ENCODE data around the gene PRKACA. TPM values are rescaled to one million over a fixed set of nuclear protein-coding genes. Genes with fewer than 3 reads are reported as not detected.

The PRKACA gene
- total and polyA plus RNA-seq, 8 donors, result 25.3 to 42.9 (median 30.3) TPM

GRCh38 chr19:14106840-14107239 lies 10.7 kb downstream of the PRKACA start:
- Histone ChIP-seq H3K27ac (no peak overlapping the region), H3K27me3 (no peaks in the 10 kb centered on the region), H3K4me3 (no peak overlapping the region), H3K4me1 (no peaks in the 10 kb centered on the region), H3K9me3 (no peaks in the 10 kb centered on the region), H3K36me3 (no peaks in the 10 kb centered on the region)
- DNase-seq, result no peak
- no peak for ATAC-seq
- TF ChIP-seq, protein P1, sequence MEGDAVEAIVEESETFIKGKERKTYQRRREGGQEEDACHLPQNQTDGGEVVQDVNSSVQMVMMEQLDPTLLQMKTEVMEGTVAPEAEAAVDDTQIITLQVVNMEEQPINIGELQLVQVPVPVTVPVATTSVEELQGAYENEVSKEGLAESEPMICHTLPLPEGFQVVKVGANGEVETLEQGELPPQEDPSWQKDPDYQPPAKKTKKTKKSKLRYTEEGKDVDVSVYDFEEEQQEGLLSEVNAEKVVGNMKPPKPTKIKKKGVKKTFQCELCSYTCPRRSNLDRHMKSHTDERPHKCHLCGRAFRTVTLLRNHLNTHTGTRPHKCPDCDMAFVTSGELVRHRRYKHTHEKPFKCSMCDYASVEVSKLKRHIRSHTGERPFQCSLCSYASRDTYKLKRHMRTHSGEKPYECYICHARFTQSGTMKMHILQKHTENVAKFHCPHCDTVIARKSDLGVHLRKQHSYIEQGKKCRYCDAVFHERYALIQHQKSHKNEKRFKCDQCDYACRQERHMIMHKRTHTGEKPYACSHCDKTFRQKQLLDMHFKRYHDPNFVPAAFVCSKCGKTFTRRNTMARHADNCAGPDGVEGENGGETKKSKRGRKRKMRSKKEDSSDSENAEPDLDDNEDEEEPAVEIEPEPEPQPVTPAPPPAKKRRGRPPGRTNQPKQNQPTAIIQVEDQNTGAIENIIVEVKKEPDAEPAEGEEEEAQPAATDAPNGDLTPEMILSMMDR (IDR thresholded peaks at IDR 0.05), result no peak
- FAIRE-seq, result no peak
- intact Hi-C loops (cut with DNase I), result no loop called here
- WGBS, 2 donors, result 90 to 92% methylated on average over 16 of the region's 16 CpGs

GRCh38 chr19:14105680-14106079 lies 11.9 kb downstream of the PRKACA start:
- no peak for FAIRE-seq
- Histone ChIP-seq H3K4me3 (no peak overlapping the region), H3K27me3 (no peaks in the 10 kb centered on the region), H3K4me1 (no peaks in the 10 kb centered on the region), H3K27ac (no peak overlapping the region), H3K36me3 (peaks cover 0 to 2% (median under 1%) of the 10 kb centered on the region in 3 donors), H3K9me3 (no peaks in the 10 kb centered on the region)
- DNase-seq, result no peak
- TF ChIP-seq, protein P1 (IDR thresholded peaks at IDR 0.05), result no peak
- ATAC-seq, result no peak
- 89 to 95% methylated on average over 8 of the region's 8 CpGs for WGBS, 2 donors
- intact Hi-C loops (cut with DNase I), result no loop called here

DNA sequence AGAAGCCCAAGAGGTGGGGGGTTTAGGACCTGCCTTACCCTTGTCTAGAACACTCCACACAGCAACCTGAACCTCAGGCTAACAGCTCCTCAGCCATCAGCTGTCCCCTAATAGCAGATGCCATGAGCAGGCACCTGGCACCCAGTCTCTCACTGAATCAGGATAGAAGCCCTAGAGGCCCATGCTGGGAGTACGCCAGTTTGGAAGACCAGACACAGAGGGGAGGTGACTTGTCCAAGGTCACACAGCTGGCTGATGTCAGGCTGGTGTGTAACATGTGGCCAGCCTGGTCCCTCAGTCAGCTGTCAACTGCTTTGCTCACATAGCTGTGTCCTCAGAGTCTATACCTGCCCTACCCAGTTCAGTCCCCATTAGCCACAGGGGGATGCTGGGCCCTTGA lies 14.3 kb downstream of the PRKACA start:
- no peak for FAIRE-seq
- 79 to 95% methylated on average over 1 of the region's 1 CpG for WGBS, 2 donors

DNA sequence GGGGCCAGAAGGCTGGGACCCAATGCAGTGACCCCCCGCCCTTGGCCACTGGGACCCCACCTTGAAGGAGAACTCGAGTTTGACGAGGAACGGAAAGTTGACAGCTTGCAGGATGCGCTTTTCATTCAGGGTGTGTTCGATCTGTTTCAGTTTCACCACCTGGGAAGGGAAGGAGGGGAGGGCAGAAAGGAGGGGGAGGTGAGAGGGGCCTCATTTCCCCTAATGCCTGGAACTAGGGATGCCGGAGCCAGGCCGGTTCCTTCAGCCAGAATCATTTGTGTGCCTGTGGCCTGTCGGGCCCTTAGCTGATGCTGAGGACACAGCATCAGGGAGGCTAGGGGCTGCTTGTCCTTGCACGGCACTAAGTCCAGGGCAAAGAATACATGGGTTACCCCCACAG lies 14.8 kb downstream of the PRKACA start:
- WGBS, 2 donors, result 92 to 95% methylated on average over 10 of the region's 10 CpGs
- ATAC-seq (no peak), DNase-seq (no peak), FAIRE-seq (no peak)
- Histone ChIP-seq H3K27ac (no peak overlapping the region), H3K36me3 (peaks cover 0 to 7% (median 4%) of the 10 kb centered on the region in 3 donors), H3K4me3 (no peak overlapping the region), H3K4me1 (no peaks in the 10 kb centered on the region), H3K27me3 (no peaks in the 10 kb centered on the region), H3K9me3 (no peaks in the 10 kb centered on the region)
- TF ChIP-seq, protein P1 (IDR thresholded peaks at IDR 0.05), result no peak
- intact Hi-C loops (cut with DNase I), result no loop called here

More for the DNA sequence above, 14.3 kb downstream of the PRKACA start:
- DNase-seq, result no peak
- Histone ChIP-seq H3K4me3 (no peak overlapping the region), H3K27ac (no peak overlapping the region), H3K4me1 (no peaks in the 10 kb centered on the region), H3K9me3 (no peaks in the 10 kb centered on the region), H3K36me3 (peaks cover 0 to 7% (median 4%) of the 10 kb centered on the region in 3 donors), H3K27me3 (no peaks in the 10 kb centered on the region)
- TF ChIP-seq, protein P1 (IDR thresholded peaks at IDR 0.05), result no peak
- intact Hi-C loops (cut with DNase I), result no loop called here
- peak in 1 of 4 donors; percentile 21 for ATAC-seq

- intact Hi-C loops (cut with DNase I), result no loop called here
- Histone ChIP-seq H3K27ac (no peak overlapping the region), H3K36me3 (peaks cover 0 to 7% (median 4%) of the 10 kb centered on the region in 3 donors), H3K4me1 (no peaks in the 10 kb centered on the region), H3K4me3 (no peak overlapping the region), H3K9me3 (no peaks in the 10 kb centered on the region), H3K27me3 (no peaks in the 10 kb centered on the region)
- DNase-seq, result no peak
- no peak for ATAC-seq
- 81 to 83% methylated on average over 11 of the region's 11 CpGs for WGBS, 2 donors
- FAIRE-seq, result no peak
- TF ChIP-seq, protein P1 (IDR thresholded peaks at IDR 0.05), result no peak
These were observed 15.4 kb downstream of the PRKACA start for GRCh38 chr19:14102102-14102696.

Data from pancreas (tissue), 10 donors.